ENCODE data around the gene SND1.

GRCh38 chr7:127612263-127612662 lies 39.7 kb upstream of the SND1 start:
- TF ChIP-seq CTCF (IDR thresholded peaks at IDR 0.05 in 8 of 11, conservative IDR thresholded peaks at IDR 0.05 in 3 of 11) (no peak), POLR2A (IDR thresholded peaks at IDR 0.05) (no peak), POLR2AphosphoS5 (IDR thresholded peaks at IDR 0.05) (no peak)
